Measurements from ENCODE around the gene PTPN2. TPM values are rescaled to one million over a fixed set of nuclear protein-coding genes. Genes with fewer than 3 reads are reported as not detected.

Gene PTPN2
- polyA plus RNA-seq, 3 donors from 2014 or later: 103 to 122 (median 117) TPM

- no peak for DNase-seq
- no peaks in the 10 kb centered on the region for H3K9me3 Mint-ChIP-seq
- H3K36me3 Mint-ChIP-seq: peaks cover 0 to 4% (median 0%) of the 10 kb centered on the region in 3 donors
- peaks cover 0 to 7% (median 0%) of the 10 kb centered on the region in 3 donors for H3K27me3 Mint-ChIP-seq (ENCODE audit: low read depth in 3 of 3)
- no peak overlapping the region for H3K4me3 Mint-ChIP-seq
- H3K4me1 Mint-ChIP-seq: no peaks in the 10 kb centered on the region
- H3K27ac Mint-ChIP-seq: no peak overlapping the region
Measured at GRCh38 chr18:12750076-12750714, 133.8 kb downstream of the PTPN2 start.

DNA sequence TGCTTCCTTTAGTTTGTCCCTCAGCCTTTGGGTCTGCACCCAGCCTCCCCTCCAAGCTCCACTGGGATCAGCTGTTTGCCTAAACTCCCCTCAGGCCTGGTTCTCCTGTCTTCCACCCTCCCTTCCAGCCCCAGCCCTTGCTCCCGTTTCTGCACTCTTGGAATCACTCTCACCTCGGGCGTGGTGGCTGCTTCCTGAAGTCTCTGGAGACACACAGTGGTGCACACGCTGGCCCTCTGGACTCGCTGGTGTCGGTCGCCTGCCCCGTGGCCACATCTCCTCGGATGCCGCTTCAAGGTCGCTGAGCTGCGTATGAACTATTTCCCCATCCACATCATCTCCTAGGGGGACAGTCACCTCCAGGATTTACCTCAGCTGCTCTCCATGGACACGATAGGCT lies 134.9 kb downstream of the PTPN2 start:
- peaks cover 0 to 6% (median 0%) of the 10 kb centered on the region in 3 donors for H3K27me3 Mint-ChIP-seq (ENCODE audit: low read depth in 3 of 3)
- H3K4me3 Mint-ChIP-seq: no peak overlapping the region
- DNase-seq: no peak
- H3K4me1 Mint-ChIP-seq: no peaks in the 10 kb centered on the region
- no peaks in the 10 kb centered on the region for H3K9me3 Mint-ChIP-seq
- peaks cover 0 to 4% (median 0%) of the 10 kb centered on the region in 3 donors for H3K36me3 Mint-ChIP-seq
- peak overlapping the region in 1 of 6 donors; percentile 46 for H3K27ac Mint-ChIP-seq

DNA sequence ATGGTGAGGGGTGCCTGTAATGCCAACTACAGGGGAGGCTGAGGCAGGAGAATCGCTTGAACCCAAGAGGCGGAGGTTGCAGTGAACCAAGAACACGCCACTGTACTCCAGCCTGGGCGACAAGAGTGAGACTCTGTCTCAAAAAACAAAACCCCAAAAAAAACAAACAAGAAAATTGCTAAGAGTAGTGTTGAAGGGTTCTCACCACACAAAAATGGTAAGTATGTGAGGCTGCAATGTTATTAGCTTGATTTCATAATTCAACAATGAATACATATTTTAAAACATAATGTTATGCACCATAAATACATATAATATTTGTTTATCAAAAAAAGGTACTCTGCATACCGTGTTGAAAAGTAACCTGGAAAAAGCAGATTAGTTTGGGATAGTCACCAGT lies 135.4 kb downstream of the PTPN2 start:
- no peak overlapping the region for H3K4me3 Mint-ChIP-seq
- peaks cover 0 to 6% (median 0%) of the 10 kb centered on the region in 3 donors for H3K27me3 Mint-ChIP-seq (ENCODE audit: low read depth in 3 of 3)
- peaks cover 0 to 4% (median 0%) of the 10 kb centered on the region in 3 donors for H3K36me3 Mint-ChIP-seq
- no peak for DNase-seq
- no peaks in the 10 kb centered on the region for H3K9me3 Mint-ChIP-seq
- H3K4me1 Mint-ChIP-seq: no peaks in the 10 kb centered on the region
- H3K27ac Mint-ChIP-seq: peak overlapping the region in 1 of 6 donors; percentile 46

GRCh38 chr18:12747530-12748315 lies 136.3 kb downstream of the PTPN2 start:
- Mint-ChIP-seq H3K36me3 (peaks cover 0 to 4% (median 0%) of the 10 kb centered on the region in 3 donors), H3K27me3 (ENCODE audit: low read depth in 3 of 3) (peaks cover 0 to 6% (median 0%) of the 10 kb centered on the region in 3 donors), H3K27ac (peak overlapping the region in 1 of 6 donors; percentile 30), H3K9me3 (no peaks in the 10 kb centered on the region), H3K4me1 (no peaks in the 10 kb centered on the region), H3K4me3 (no peak overlapping the region)
- no peak for DNase-seq

DNA sequence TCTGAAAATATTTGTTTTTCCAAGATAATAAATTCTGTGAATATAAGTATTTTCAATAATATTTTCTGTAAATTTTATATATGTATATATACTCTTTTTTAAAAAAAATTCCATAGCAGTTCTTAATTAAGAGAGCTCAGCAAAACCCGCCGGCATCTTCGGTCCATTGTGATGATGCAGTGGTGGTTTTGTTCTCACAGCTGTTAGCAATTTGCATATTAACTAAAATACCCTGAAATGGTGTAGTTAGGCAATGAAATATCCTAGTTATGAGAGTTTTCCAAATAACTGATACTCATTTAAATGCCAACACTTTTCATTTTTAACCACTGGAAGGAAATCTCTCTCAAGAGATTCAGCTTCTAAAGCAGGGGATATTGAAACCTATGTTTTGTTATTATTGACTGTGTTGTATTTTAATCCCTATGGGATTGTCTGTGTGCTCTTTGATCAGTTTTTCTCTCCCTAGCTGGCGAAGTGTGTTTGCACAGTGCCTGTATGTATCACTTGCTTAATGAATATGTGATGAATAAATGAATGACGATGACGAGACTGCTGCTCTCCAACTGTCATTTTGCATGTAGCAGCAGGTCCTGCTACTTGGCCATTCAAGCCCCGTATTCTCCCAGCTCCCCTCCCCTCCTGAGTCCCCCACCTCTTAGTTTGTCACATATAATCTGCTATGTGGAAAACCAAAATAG lies 138.8 kb downstream of the PTPN2 start:
- DNase-seq: no peak
- H3K4me1 Mint-ChIP-seq: no peaks in the 10 kb centered on the region
- no peaks in the 10 kb centered on the region for H3K9me3 Mint-ChIP-seq
- peaks cover 0 to 4% (median 0%) of the 10 kb centered on the region in 3 donors for H3K36me3 Mint-ChIP-seq
- peaks cover 0 to 6% (median 0%) of the 10 kb centered on the region in 3 donors for H3K27me3 Mint-ChIP-seq (ENCODE audit: low read depth in 3 of 3)
- H3K4me3 Mint-ChIP-seq: no peak overlapping the region
- no peak overlapping the region for H3K27ac Mint-ChIP-seq

DNA sequence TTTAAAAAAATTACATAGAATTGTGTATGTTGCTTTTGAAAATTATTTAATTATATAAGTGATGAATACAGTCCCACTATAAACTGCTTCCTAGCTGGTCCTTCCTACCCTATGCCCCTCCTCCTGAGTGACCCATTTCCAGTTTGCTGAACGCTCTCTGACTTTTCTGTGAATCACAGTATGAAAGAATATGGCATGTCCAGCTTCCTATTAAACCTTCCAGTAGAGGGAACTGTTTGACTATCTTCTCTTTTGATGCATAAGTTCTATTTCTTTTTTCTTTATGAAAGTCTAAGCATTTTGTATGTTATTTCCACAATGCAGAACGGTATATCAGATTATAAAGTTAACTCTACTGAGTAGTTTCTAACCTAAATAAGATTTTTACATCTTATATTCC lies 139.9 kb downstream of the PTPN2 start:
- Mint-ChIP-seq H3K36me3 (peaks cover 0 to 4% (median 0%) of the 10 kb centered on the region in 3 donors), H3K9me3 (no peaks in the 10 kb centered on the region), H3K4me3 (no peak overlapping the region), H3K27me3 (ENCODE audit: low read depth in 3 of 3) (peaks cover 0 to 3% (median 0%) of the 10 kb centered on the region in 3 donors), H3K27ac (peak overlapping the region in 1 of 6 donors; percentile 4), H3K4me1 (no peaks in the 10 kb centered on the region)
- peak; percentile 36 to 55 (median 46) for DNase-seq

DNA sequence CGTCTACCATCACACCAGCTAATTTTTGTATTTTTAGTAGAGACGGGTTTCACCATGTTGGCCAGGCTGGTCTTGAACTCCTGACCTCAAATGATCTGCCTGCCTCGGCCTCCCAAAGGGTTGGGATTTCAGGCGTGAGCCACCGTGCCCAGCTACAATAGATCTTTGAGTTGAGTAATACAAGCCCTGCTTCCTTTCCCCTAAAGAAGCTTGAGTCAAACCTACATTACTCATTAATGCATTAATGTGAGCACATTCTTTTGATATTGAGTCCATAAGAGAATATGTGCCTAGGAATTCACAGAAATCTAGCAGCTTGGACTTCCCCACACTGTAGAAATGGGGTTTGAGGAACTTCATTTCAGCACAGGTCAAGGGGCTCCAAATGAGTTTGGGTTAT lies 141.6 kb downstream of the PTPN2 start:
- H3K9me3 Mint-ChIP-seq: no peaks in the 10 kb centered on the region
- H3K27me3 Mint-ChIP-seq (ENCODE audit: low read depth in 3 of 3): no peaks in the 10 kb centered on the region
- DNase-seq: no peak
- no peaks in the 10 kb centered on the region for H3K36me3 Mint-ChIP-seq
- H3K4me1 Mint-ChIP-seq: no peaks in the 10 kb centered on the region
- no peak overlapping the region for H3K27ac Mint-ChIP-seq
- no peak overlapping the region for H3K4me3 Mint-ChIP-seq

Other genes starting within 250 kb of the PTPN2 start
- gene SPIRE1, start 226.1 kb downstream of the PTPN2 start, polyA plus RNA-seq: 1 to 10 TPM in 2 of 3 donors, not detected in 1; 2.1 to 3.5 TPM
- 1 to 10 TPM; 2.4 to 6.9 (median 2.7) TPM for gene CEP76, start 181.5 kb downstream of the PTPN2 start, polyA plus RNA-seq
- gene PSMG2, start 181.2 kb downstream of the PTPN2 start, polyA plus RNA-seq: 10 to 100 TPM; 74.9 to 96.6 (median 81.6) TPM
- gene SEH1L, start 63.8 kb upstream of the PTPN2 start, polyA plus RNA-seq: 10 to 100 TPM; 18.2 to 32.8 (median 25.6) TPM
- 1 to 10 TPM; 1.8 to 6.3 (median 5.4) TPM for gene CEP192, start 107.1 kb upstream of the PTPN2 start, polyA plus RNA-seq